Smooth muscle cell of the brain vasculature (primary cell): ENCODE measurements around the gene ZC3H18.
A peak's percentile ranks its signal among the peaks of the same experiment; 100 is the strongest.

Experiments used
- DNase-seq: peaks from one replicate; pipeline ENCODE4 v3.0.0-alpha.2; 2012; ENCODE audit warnings: low read depth, low spot score

ZC3H18 gene

DNA sequence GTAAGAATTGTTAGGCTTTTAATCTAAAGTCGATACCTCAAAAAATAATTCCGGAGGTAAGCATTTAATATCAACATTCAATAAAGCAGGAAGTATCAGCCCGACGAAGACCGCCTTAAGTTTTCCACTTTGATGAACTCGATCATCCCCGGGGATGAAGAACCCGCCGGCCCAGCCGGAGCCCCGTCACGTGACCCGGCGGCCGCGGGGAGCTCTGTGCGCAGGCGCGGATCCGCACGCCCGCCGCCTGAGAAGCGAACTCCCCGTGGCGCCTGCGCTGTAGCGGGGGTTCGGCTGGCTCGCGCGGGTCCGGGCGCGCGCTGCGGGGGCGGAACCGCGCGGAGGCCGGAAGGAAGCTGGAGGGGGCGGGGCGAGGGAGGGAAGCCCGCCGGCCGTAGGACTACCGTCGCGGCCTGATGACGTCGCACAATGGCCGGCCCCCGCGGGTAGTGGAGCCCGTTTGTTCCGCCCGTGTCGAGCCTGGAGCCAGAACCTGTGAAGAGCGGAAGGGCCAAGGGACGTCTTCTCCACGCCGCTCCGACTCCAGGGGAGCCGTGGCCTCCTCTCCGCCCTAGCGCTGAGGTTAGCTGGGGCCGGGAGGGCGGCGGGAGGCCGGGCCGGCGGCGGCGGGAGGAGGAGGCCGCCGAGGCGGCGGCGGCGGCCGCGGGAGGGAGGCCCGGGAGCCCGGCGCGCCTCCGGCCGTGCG lies at the start of gene ZC3H18:
ZC3H18 (plus strand) TSS at position 419 of the 706 bp plus-strand sequence. CDS start 6,721 bp downstream, outside the sequence.
- DNase-seq, result peak; percentile 92

DNA sequence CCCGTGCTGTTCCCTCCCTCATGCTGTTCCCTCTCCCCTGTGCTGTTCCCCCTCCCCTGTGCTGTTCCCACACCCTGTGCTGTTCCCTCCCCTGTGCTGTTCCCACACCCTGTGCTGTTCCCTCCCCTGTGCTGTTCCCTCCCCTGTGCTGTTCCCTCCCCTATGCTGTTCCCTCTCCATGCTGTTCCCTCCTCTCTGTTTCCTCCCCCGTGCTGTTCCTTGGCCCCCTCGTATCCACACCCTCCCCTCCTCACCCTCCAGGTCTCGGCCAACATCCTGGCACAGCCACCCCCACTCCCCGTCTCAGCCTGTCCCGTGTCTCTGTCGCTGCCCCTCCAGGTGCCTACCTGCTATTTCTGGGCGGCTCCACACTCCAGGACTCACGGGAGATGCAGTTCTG lies 48.5 kb upstream of the ZC3H18 start:
- no peak for DNase-seq

DNA sequence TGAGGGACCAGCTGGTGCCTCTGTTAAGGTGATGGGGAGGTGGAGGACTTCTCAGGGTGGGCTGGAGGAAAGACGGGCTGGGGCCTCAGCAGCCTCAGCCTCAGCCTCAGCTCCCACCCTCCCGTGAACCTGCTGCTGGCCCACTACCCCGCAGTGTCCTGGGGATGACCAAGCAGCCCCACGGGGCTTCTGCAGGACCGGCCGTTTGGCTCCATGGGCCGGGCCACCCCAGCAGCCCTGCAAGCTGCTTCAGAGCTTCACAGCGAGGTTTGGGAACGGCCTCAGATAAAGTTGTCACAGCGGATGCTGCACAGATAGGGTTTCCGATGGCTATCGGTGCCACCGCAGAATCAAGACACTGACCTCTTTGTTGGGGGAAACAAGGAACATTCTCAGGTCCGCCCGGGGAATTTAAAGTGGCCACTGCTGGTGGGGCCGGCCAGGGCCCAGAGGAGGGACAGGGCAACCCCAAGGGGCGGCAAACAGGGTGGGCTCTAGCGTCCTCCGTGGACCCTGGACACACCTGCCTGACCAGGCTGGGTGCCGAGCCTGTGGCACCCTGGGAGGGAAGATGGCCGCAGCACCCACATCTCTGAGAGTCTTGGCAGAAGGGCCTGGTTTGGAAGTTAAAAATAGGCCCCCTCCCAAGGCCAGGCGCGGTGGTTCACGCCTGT lies 47.8 kb upstream of the ZC3H18 start:
- DNase-seq, result no peak

- no peak for DNase-seq
Measured at GRCh38 chr16:88523309-88524161, 46.7 kb upstream of the ZC3H18 start.

GRCh38 chr16:88524274-88524972 lies 45.8 kb upstream of the ZC3H18 start:
- DNase-seq, result no peak

- no peak for DNase-seq
Measured at GRCh38 chr16:88524973-88525662, 45.1 kb upstream of the ZC3H18 start.

GRCh38 chr16:88525663-88525990 lies 44.6 kb upstream of the ZC3H18 start:
- DNase-seq, result no peak

DNA sequence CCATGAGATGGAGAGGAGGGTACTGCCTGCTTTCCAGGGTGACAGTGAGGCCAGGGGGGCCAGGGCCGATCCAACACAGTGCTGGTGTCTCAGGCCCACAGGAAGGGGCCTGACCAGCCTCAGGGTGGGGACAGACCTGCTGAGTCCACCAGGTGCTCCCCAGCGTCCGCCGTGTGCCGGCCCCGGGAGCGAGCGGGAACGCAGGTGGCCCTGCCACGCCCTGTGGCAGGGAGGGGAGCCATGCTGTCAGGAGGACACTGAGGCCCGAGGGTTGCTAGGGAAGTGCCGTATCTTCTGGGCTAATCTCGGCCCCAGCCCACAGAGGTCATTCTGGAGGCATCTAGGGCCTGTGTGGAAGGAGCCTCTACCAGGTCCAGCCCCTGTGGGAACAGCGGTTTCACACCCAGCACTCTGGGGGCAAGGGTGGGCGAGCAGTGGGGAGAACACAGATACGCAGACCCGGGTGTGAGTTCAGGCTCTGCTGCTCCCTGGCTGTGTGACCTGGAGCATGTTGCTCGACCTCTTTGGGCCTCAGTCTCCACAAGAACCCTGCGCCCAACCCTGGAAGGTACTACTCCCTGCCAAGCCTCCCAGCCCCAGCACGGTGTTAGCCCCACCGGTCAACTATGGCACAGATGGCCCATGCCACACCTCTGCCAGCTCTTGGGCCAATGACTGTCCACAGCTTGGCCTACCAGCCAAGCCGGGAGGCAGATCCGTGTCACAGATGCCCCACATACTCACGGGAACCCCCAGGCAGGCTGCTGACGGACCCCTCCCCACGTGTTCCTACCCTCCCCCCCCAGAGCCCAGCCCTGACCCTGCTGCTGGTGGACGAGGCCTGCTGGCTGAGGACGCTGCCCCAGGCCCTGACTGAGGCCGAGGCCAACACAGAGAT lies 43.9 kb upstream of the ZC3H18 start:
- DNase-seq, result no peak

DNA sequence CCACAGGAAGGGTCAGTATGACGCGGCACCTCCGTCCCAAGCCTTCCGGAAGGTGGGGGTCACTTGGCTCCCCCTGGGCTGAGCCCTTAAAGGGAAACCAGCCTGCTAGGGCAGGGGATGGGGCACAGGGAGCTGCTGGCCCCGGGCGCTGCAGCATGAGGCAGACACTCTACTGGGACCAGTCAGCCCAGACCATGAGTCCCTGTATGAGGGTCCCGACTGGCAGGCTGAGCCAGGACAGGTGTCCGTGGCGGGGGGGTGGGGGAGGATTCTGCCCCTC lies 43.4 kb upstream of the ZC3H18 start:
- DNase-seq, result no peak

DNA sequence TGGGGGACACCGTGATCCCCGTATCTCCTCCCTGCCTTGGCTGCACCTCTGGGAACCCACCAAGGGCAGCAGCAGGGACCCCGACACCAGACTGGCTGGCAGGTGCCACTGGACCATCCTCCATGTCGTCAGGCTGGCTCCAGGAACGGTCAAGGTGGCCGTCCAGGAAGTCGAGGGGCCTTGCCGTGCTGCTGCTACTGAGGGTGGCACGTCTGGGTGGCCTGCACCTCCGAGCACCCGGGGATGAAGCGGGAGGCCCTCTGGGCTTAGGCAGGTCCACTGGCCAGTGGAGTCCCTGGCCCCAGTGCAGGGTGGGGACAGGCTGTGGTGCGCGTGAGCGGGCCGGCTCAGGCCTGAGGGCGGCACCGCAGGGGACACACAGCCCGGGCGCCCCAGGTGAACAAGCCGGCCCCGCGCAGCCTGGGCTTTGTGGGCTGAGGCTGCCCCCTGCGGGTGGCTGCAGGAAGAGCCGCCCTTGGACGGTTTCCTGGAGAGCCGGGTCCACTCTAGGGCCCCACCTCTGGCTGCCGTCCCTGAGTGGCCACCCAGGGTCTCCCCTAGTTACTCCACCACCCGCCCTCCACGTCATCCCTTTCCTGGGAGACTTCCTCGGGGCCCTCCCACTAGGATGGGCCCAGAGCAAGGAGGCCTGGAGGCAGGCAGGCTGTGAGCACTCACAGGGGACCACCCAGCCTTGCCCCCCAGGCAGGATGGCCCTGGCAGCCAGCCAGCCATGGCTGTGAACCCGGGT lies 42.8 kb upstream of the ZC3H18 start:
- DNase-seq, result no peak

DNA sequence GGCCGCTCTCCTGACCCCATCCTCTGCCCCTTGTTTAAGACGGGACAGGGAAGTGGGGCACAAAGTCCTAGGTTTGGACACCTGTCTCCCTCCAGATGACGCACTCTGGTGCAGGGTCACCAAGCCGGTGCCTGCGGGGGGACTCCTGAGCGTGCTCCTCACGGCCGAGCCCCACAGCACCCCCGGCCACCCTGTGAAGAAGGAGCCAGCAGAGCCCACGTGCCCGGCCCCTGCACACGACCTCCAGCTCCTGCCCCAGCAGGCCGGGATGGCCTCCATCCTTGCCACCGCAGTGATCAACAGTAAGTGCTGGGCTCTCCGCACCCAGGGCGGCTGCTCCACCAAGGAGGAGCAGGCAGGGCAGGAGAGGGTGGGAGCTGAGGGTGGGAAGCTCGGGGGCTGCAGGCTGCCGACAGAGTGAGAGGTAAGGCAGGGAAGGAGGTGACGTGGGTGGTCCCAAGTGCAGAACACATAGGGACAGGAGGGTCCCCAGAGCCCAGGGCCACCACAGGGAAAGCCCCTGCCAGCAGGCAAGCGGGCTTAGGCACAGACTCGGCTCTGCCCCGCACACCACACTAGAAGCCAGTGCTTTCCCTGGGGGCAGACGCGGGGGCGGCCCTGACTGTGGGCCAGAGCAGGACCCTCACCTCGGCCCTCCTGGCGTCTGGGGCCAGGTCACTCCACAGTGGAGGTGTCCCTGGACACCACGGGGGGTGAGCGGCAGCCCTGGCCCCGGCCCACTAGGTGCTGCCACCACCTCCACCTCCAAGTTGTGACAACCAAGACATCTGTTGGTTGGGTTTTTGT lies 42.1 kb upstream of the ZC3H18 start:
- DNase-seq, result no peak

- no peak for DNase-seq
Measured at GRCh38 chr16:88528902-88529318, 41.3 kb upstream of the ZC3H18 start.

DNA sequence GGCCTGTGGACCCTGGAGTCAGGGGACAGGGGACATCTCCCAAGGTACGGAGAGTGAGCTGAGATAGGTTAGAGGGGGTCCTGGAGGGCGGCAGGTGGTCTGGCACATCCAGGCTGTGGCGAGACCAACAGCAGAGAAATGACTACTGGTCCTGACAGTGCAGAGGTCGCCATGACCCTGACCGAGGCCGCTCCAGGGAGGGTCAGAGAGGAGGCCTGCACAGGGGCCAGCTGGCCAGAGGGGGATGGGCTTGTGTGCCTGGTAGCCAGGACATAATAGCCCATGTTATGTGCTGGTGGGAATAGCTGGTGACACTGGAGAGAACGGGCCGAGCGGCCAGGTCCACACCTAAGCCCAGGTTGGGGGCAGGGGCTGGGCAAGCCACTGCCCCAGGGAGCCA lies 40.6 kb upstream of the ZC3H18 start:
- DNase-seq, result no peak

DNA sequence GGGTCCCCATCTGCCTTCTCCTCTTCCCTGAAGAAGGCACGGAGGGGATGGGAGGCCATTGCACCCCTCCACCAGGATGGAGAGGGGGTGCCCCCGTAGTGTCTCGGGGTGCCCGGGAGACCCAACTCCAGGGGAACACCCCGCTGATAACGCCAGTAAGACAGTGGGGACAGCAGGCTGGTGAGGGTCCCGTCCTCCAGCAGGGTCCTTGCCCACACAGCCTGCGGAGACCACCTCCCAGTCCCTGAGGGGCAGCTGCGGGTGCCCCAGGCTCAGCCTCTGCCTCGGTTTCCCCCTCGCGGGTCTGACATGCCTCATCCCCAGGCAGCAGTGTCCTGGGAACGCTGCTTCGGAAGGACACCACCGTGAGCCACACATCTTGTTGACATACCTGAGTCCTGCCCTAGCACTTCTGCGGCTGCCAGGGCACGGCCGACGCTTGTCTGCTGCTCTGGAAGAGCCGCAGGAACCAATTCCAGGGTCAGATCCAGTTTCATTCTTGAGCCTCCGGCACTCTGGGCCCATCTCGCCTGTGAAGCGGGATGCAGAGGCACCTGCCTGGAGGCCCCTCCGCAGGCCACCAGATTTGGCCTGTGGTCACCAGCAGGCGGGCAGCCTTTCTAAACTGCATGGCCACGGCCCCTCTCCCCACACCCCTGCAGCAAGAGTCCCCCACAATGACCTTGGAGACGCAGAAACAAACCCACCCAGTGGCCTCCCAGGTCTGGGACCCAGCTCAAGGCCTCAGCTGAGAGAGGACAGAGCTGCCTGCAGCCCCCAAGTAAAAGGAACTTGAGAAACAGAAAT lies 39.9 kb upstream of the ZC3H18 start:
- DNase-seq, result no peak

DNA sequence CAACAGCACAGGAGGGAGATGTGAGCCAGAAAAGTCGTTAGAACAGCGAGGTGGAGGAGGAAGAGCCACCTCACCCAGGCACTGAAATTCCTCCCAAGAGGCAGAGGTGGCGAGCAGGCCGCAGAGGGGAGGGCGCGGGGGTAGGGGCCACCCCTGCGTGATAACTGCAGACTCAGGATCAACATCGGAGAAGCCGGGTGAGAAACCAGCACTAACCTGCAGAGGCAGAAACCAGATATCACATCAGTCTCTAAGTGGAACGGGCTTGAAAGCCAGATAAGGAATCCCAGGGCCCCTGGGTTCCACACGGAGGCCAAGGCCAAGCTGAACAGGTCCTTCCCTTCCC lies 39.4 kb upstream of the ZC3H18 start:
- no peak for DNase-seq

DNA sequence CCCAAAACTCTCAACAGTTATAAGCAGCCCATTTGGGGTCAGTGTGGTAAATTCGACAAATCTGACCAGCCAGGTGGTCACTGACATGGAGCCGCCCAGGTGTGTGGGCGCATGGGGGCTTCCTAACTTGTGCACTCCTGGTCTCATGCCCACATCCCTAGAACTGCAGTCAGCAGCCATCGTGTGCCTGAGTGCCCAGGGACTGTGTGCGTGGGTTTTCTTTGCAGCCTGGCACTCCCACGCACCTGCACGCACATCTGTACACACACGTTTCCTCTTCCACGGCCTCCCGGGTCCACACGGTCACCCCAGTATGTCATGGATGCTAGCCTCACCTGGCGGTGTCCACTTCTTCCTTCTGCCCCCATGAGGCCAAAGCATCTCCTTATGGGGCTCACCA lies 38.9 kb upstream of the ZC3H18 start:
- no peak for DNase-seq

GRCh38 chr16:88531931-88532433 lies 38.2 kb upstream of the ZC3H18 start:
- DNase-seq, result no peak
